OCI-LY3 (cell line): ENCODE results near the gene EXD3.

Experiments
- CTCF ChIP-seq: fragments of 200-600, 300-600 bp; sonication (generic); IDR thresholded peaks from 2 replicates; pipeline ENCODE4 v1.5.1; 2014; ENCODE audit warnings: antibody characterized with exemption, low read length, low read depth
- EZH2phosphoT487 ChIP-seq: fragments of 200-600 bp; shearing (Covaris generic); IDR thresholded peaks from 2 replicates; pipeline ENCODE4 v1.6.1; 2018; ENCODE audit warnings: antibody characterized with exemption, mixed run types, low read depth

GRCh38 chr9:137369061-137369787 is 53.7 kb downstream of the EXD3 start:
- TF ChIP-seq CTCF: no peak
- no peak for TF ChIP-seq EZH2phosphoT487
